Measurements from ENCODE around the gene KRT14.
"Not testable (repeated sequence)": the region's sequence is repeated elsewhere in the genome, so short reads cannot be mapped to it uniquely, and the experiment has no call there.

KRT14 gene

DNA sequence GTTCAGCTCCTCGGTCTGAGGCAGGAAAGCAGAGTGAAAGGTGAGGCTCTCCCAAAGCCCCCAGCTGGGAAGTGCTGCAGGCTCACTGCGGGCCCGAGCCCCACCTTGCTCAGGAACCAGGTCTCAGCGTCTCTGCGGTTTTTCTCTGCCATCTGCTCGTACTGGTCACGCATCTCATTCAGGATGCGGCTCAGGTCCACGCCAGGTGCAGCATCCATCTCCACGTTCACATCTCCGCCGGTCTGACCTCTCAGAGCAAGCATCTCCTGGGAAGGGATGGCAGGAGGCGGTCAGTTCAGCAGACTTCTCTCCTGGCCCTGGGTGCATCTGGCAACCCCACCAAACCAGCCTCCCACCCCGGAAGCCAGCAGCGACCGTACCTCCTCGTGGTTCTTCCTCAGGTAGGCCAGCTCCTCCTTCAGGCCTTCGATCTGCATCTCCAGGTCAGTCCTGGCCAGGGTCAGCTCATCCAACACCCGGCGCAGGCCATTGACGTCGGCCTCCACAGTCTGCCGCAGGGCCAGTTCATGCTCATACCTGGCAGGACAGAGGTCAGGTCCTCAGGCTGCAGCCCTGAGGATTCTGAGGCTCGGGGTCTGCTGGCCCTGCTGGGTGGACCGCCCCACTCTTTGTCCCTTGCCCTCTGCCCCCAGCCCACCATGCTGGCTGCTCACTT is 24.4 kb upstream of the KRT14 start:
- H3K27ac ChIP-seq = no peak overlapping the region
- TF ChIP-seq, protein P1, sequence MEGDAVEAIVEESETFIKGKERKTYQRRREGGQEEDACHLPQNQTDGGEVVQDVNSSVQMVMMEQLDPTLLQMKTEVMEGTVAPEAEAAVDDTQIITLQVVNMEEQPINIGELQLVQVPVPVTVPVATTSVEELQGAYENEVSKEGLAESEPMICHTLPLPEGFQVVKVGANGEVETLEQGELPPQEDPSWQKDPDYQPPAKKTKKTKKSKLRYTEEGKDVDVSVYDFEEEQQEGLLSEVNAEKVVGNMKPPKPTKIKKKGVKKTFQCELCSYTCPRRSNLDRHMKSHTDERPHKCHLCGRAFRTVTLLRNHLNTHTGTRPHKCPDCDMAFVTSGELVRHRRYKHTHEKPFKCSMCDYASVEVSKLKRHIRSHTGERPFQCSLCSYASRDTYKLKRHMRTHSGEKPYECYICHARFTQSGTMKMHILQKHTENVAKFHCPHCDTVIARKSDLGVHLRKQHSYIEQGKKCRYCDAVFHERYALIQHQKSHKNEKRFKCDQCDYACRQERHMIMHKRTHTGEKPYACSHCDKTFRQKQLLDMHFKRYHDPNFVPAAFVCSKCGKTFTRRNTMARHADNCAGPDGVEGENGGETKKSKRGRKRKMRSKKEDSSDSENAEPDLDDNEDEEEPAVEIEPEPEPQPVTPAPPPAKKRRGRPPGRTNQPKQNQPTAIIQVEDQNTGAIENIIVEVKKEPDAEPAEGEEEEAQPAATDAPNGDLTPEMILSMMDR (conservative IDR thresholded peaks at IDR 0.05) = no peak

DNA sequence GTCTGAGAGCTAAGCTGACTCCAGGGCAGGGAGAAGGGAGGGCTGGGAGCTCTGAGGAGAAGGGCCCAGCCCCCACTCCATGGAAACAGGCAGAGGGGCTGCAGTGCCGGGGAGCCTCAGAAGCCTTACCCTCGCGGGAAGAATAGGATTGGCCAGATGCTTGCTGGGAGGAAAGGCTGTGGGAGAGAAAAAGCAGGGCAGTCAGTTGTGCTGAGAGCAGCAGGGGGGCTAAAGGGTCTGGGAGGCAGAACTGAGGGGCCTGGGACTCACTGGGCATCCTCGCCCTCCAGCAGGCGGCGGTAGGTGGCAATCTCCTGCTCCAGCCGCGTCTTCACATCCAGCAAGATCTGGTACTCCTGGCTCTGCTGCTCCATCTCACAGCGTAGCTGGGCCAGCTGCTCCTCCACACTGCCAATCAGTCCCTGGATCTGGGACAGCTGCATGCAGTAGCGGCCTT is 23.4 kb upstream of the KRT14 start:
- not testable (repeated sequence) for H3K27ac ChIP-seq

DNA sequence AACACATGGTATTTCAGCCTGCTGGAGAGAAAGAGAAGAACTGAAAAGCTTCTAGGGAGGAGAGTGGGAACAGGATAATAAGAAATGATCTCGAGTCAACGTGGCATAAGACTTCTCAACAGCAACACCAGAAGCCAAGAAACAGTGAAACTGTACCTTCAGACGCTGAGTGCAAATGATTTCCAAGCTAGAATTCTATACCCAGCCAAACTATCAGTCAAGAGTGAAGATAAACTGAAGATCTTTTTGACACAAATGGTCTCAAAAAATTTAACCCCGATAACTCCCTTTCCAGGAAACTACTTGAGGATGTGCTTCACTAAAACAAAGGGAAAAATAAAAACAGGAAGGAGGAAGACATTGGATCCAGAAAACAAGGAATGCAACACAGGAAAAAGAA is 20.2 kb upstream of the KRT14 start:
- not testable (repeated sequence) for H3K27ac ChIP-seq

DNA sequence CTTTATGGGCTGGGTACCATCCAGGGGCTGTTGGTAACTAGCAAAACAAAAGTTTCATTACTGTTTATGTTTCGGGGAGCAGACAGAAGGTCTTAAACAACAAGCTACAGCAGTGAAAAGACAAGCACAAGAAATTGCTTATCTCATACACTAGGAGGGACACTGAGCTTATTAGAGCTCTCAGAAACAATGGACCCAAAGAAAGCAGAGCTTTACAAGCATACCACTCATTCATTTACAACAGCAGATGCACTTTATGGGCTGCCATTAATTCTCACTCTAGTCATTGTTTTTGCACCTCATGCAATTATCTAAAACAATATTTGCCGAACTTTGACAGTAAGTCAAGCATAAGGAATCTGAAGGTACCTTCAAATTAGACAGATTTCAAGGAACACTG is 15.8 kb upstream of the KRT14 start:
- H3K27ac ChIP-seq = peak overlapping the region; percentile 99

DNA sequence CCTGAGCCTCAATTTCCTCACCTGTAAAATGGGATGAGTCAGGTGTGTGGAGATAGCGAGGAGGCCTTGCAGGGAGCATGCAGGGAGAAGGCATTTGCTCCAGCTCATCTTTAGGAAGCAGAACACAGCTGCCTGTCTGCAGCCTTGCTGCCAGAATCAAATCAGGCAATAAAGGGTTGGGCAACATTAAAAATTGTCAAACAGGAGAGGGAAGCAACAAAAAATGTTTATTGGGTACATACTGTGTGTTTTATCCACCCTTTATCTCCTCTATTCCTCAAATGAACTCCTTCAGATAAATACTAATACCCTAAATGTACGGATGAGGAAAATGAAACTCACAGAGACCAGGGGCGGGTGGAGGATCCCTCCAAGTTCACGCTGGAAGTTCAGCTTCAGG is 13.6 kb upstream of the KRT14 start:
- H3K27ac ChIP-seq = peak overlapping the region; percentile 99
- TF ChIP-seq, protein P1 (conservative IDR thresholded peaks at IDR 0.05) = no peak

More for the DNA sequence above, 15.8 kb upstream of the KRT14 start:
- TF ChIP-seq, protein P1 (conservative IDR thresholded peaks at IDR 0.05) = no peak

DNA sequence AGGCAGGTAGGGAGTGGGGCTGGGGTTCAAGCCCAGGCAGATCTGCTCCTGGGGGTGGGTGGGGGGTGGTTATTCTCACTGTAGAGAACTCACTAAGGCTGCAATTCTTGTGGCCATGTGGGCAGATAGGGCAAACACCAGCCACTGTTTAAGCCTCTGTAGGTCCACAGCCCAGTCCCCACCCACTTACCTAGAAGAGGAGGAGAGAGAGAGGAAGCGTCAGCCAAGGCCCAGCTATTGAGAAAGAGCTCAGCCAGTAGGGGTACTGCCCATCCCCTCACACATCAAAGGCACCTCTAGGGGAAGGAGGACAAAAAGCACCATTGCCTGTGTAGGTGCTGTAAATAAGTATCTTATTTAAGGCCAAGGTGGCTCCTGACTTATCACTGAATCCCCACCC is 13.0 kb upstream of the KRT14 start:
- peak overlapping the region; percentile 99 for H3K27ac ChIP-seq
- TF ChIP-seq, protein P1 (conservative IDR thresholded peaks at IDR 0.05) = no peak

DNA sequence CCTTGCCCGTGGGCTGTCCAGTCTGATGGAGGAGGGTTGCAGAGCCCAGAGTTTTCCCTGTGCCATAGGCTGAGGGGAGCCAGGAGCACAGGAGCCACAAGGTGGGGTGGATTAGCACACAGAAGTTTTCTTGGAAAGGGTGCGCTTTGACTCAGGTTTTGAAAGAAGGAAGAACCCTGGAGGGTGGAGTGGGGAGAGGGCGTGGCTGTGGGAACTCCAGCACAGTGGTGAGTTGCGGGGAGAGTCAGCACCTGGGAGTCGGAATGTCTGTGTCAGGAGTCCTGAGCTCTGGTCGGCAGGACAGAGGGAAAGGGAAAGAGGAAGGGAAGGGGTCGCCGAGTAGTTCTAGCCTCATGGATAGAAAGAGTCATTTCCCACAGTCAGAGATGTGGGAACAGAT is 8.9 kb upstream of the KRT14 start:
- TF ChIP-seq, protein P1 (conservative IDR thresholded peaks at IDR 0.05) = no peak
- no peak overlapping the region for H3K27ac ChIP-seq

DNA sequence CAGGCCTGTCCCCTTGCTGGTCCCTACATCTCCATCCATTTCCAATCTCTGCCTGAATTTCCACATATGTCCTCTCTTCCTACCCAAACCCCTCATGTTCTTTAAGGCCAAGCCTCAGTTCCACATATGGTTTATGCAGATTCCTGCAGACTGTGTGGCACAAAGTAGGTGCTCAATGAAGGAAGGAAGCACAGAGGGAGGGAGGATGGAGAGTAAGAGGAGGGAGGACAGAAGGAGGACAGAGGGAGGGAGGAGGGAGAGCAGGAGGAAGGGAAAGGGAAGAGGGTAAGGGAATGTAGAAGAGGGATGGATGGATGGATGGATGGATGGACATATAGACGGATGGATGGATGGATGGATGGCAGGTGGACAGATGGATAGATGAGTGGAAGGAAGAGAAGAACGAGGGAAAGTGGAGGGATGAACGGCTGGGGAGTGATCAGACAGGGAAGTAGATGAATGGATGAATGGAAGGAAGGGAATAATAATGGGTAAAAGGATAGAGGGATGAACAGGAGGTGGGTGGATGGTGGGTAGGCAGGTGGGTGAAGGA is 7.7 kb upstream of the KRT14 start:
- TF ChIP-seq, protein P1 (conservative IDR thresholded peaks at IDR 0.05) = no peak
- no peak overlapping the region for H3K27ac ChIP-seq

Data from VCaP (cell line).